Thyroid gland (tissue), 4 donors: Measurements from ENCODE around the gene SLX9.

Experiments
- CTCF ChIP-seq, 6 experiments: fragments of 200-600 bp in 3 of 6; fragments of 450-650 bp in 3 of 6; sonication (generic) in 3 of 6; IDR thresholded peaks; one replicate each; pipeline ENCODE4 v1.5.1; 2016 to 2019; ENCODE audit warnings: antibody characterized with exemption in 6 of 6, mild to moderate bottlenecking in 2 of 6, inconsistent platforms in 1 of 6, moderate library complexity in 1 of 6
- POLR2A ChIP-seq, 2 donors: fragments of 450-650 bp; IDR thresholded peaks; one replicate each; pipeline ENCODE4 v1.6.1; 2017; ENCODE audit warnings: antibody characterized with exemption in 2 of 2, mild to moderate bottlenecking in 2 of 2, moderate library complexity in 1 of 2

- TF ChIP-seq CTCF (IDR thresholded peaks at IDR 0.05), result no peak
- no peak for TF ChIP-seq POLR2A (IDR thresholded peaks at IDR 0.05)
Observed at GRCh38 chr21:44954281-44954771, 14.5 kb downstream of the SLX9 start.
